ENCODE data around the gene ZFHX2. TPM values are rescaled to one million over a fixed set of nuclear protein-coding genes. Genes with fewer than 3 reads are reported as not detected.
A peak's percentile ranks its signal among the peaks of the same experiment; 100 is the strongest.

The ZFHX2 gene
- total and polyA plus RNA-seq, 2 of the 13 experiments (the other 11 are each of a cell fraction or from before 2014, with no cell fraction given): 0.17 to 0.44 TPM

DNA sequence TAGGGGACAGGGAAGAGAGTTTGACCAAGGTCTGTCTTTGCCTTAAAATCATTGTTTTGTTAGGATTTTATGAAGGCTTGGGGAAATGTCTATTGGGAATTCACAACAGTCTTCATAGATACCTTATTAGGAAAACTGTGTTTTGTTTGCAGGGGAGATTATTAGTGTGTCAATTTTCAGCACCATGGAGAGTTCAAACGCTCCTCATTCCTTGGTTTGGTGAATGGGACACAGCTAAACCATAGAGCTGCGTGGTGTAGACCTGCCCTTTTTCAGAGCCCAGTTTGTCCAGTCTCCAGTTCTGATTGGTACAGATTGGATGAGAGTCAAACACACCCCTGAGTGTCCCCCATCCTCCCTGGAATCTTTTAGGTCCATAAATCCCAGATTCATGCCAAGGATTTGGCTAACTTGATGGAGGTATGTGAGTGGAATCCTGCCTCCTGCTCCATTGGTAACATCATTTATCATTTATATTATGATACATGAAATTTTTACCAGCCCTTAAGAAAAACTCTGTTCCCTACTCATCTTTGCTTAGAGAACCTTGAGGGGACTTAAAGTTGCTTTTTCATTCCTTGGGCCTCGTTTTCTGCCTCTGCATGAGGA, 70.1 kb downstream of the ZFHX2 start:
- no peak for FAIRE-seq
- POLR2A ChIA-PET: interaction anchor here (1.1 to 1.5 kb wide), 3 partner anchors 12 to 80 kb away, joined by 3 to 4 read pairs (median 4); partner anchors contain the start of gene NGDN
- TF ChIP-seq MLLT10 (CRISPR knock-in tag; IDR thresholded peaks at IDR 0.05) (no peak), MAFG (CRISPR knock-in tag; IDR thresholded peaks at IDR 0.05) (no peak), PRDM4 (CRISPR knock-in tag; IDR thresholded peaks at IDR 0.05; ENCODE audit: borderline replicate concordance) (no peak), E2F2 (CRISPR knock-in tag; IDR thresholded peaks at IDR 0.05; ENCODE audit: borderline replicate concordance) (no peak), HOXA5 (CRISPR knock-in tag; IDR thresholded peaks at IDR 0.05) (0 out of 2 replicates have a peak, but pooled peaks have one; percentile 38), ZNF256 (CRISPR knock-in tag; conservative IDR thresholded peaks at IDR 0.05) (0 out of 2 replicates have a peak, but pooled peaks have one; percentile 62), EHMT2 (IDR thresholded peaks at IDR 0.05; ENCODE audit: borderline replicate concordance, low read depth, low read length) (peak; percentile 98), REST (IDR thresholded peaks at IDR 0.05; ENCODE audit: borderline replicate concordance in 1 of 2, low read depth in 1 of 2, low read length in 2 of 2) (peak; percentile 58 to 94), ZNF331 (CRISPR knock-in tag; IDR thresholded peaks at IDR 0.05) (0 out of 2 replicates have a peak, but pooled peaks have one; percentile 21), ETV6 (CRISPR knock-in tag; conservative IDR thresholded peaks at IDR 0.05) (0 out of 2 replicates have a peak, but pooled peaks have one; percentile 13), ZNF576 (CRISPR knock-in tag; IDR thresholded peaks at IDR 0.05) (no peak), MIER2 (CRISPR knock-in tag; IDR thresholded peaks at IDR 0.05) (peak; percentile 96), ZNF143 (CRISPR knock-in tag; IDR thresholded peaks at IDR 0.05) (no peak), TOPORS (CRISPR knock-in tag; IDR thresholded peaks at IDR 0.05) (0 out of 2 replicates have a peak, but pooled peaks have one; percentile 47), ZNF615 (CRISPR knock-in tag; IDR thresholded peaks at IDR 0.05; ENCODE audit: borderline replicate concordance) (0 out of 2 replicates have a peak, but pooled peaks have one; percentile 40), POLR2A (IDR thresholded peaks at IDR 0.05; ENCODE audit: insufficient read depth in 1 of 2, low read depth in 2 of 2, low read length in 2 of 2) (no peak), KLF12 (CRISPR knock-in tag; IDR thresholded peaks at IDR 0.05; ENCODE audit: borderline replicate concordance) (0 out of 2 replicates have a peak, but pooled peaks have one; percentile 27)

More for the DNA sequence above, 70.1 kb downstream of the ZFHX2 start:
- H3K79me2 ChIP-seq (ENCODE audit: insufficient read depth, low read length): no peaks in the 10 kb centered on the region
- intact Hi-C loops (cut with micrococcal nuclease; ENCODE audit: unreplicated experiment): no loop called here
- DNase-seq (ENCODE audit: low spot score) (no peak), ATAC-seq (peak; percentile 8; the same call in 1 of the 3 replicates)
- H3K4me1 ChIP-seq (ENCODE audit: insufficient read depth, low read length): peaks cover 8% of the 10 kb centered on the region
- H3K36me3 ChIP-seq (replicated peaks in 1 of 2; ENCODE audit: control insufficient read depth in 1 of 2, insufficient read depth in 2 of 2, low read length in 2 of 2): peaks cover 36 to 72% of the 10 kb centered on the region in 2 experiments
- H2AFZ ChIP-seq (ENCODE audit: low read length): no peak overlapping the region
- H3K4me3 ChIP-seq (replicated peaks in 1 of 3; ENCODE audit: insufficient read depth in 1 of 3, low read depth in 2 of 3, low read length in 3 of 3): no peak overlapping the region
- H3K4me2 ChIP-seq (ENCODE audit: low read depth, low read length): no peak overlapping the region
- no peak overlapping the region for H3K27ac ChIP-seq (ENCODE audit: extremely low read length, insufficient read depth, low read length)
- no peaks in the 10 kb centered on the region for H3K27me3 ChIP-seq (ENCODE audit: control insufficient read depth in 1 of 2, insufficient read depth in 2 of 2, low read length in 2 of 2)
- H3K9me3 ChIP-seq (ENCODE audit: low read length): no peaks in the 10 kb centered on the region
- CTCF ChIA-PET (ENCODE audit: low intra/inter-chr PET ratio, low total read pairs): interaction anchor here (3.5 to 9.7 kb wide), 2 partner anchors 59 to 79 kb away, joined by 17 to 275 read pairs; partner anchors contain the start of gene THTPA
- H4K20me1 ChIP-seq (ENCODE audit: insufficient read depth, low read length): peaks cover 10% of the 10 kb centered on the region; the same call in 1 of the 2 replicates
- in situ Hi-C loops (cut with HindIII; ENCODE audit: extremely low pct_ligation_motif_present, low pct_unique_long_range_greater_than_20kb): loop anchor here (5.0 kb wide), 1 partner anchor 76 kb away; the partner anchor contains the start of gene THTPA
- no peak overlapping the region for H3K9ac ChIP-seq (ENCODE audit: insufficient read depth, low read depth, low read length)
- BruUV-seq (replicated peaks): no TSS peak
- 94% methylated on average over 3 of the region's 3 CpGs for WGBS (ENCODE audit: low lambda C conversion rate)

All from HepG2 (cell line).